Left lung (tissue), 10 donors: ENCODE data around the gene ERCC4. TPM values are rescaled to one million over a fixed set of nuclear protein-coding genes. Genes with fewer than 3 reads are reported as not detected.

Experiments
- ATAC-seq: fragments of 200-7000 bp; cut with Tn5 transposase; one replicate; pipeline ENCODE4 v1.9.1; 2020; ENCODE audit warnings: moderate library complexity
- DNase-seq, 4 donors: peaks; one replicate each; pipeline ENCODE4 v3.0.0-alpha.2; 2013 to 2020
- H3K27ac ChIP-seq, 2 donors: fragments of 200-600 bp; sonication (generic) in 1 of 2; one replicate each; pipeline versions ENCODE4 v1.5.0 to v1.8.0; 2020 to 2021
- H3K27me3 ChIP-seq, 2 donors: fragments of 200-600 bp; sonication (generic) in 1 of 2; one replicate each; pipeline versions ENCODE4 v1.5.0 to v1.8.0; 2020 to 2021
- H3K36me3 ChIP-seq, 2 donors: fragments of 200-600 bp; sonication (generic) in 1 of 2; one replicate each; pipeline versions ENCODE4 v1.5.0 to v1.8.0; 2020 to 2021
- H3K4me1 ChIP-seq, 2 donors: fragments of 200-600 bp; one replicate each; pipeline ENCODE4 v1.8.0; 2021
- H3K4me3 ChIP-seq, 2 donors: fragments of 200-600 bp; sonication (generic) in 1 of 2; one replicate each; pipeline versions ENCODE4 v1.5.0 to v1.8.0; 2020 to 2021; ENCODE audit warnings: mild to moderate bottlenecking in 1 of 2
- H3K9me3 ChIP-seq, 2 donors: fragments of 200-600 bp; sonication (generic) in 1 of 2; one replicate each; pipeline versions ENCODE4 v1.5.0 to v1.8.0; 2020 to 2021
- CTCF ChIP-seq, 2 donors: fragments of 200-600 bp; sonication (generic) in 1 of 2; IDR thresholded peaks; one replicate each; pipeline versions ENCODE4 v1.5.0 to v1.8.0; 2021; ENCODE audit warnings: antibody characterized with exemption in 2 of 2
- intact Hi-C, 2 donors: fragments of 100-400 bp; cut with DNase I; formaldehyde crosslinking; loops; one replicate each; pipeline versions ENCODE4 v1.11.2 to v1.14.2; 2022
- polyA plus RNA-seq, 6 donors: library from polyadenylated mRNA; unstranded; fragments of 120-200 nt; gene quantifications; one replicate each; pipeline ENCODE4 v1.2.1, GENCODE V29; 2013; ENCODE audit not compliant: insufficient read length in 6 of 6
- total RNA-seq, 2 donors: library from RNA; stranded (reverse); fragmentation: NEBNext Ultra II Directional; extraction: Animal tissue kit (Norgen Biotek cat#: 25700); gene quantifications; one replicate each; pipeline ENCODE4 v1.2.1, GENCODE V29; 2021
- donor health status: DM: no; HTN: yes; CAD: no.
- donor health status: DM: no; HTN: no; CAD: no.

ERCC4 gene
- total and polyA plus RNA-seq, 8 donors: 10.7 to 20.1 (median 16.4) TPM

DNA sequence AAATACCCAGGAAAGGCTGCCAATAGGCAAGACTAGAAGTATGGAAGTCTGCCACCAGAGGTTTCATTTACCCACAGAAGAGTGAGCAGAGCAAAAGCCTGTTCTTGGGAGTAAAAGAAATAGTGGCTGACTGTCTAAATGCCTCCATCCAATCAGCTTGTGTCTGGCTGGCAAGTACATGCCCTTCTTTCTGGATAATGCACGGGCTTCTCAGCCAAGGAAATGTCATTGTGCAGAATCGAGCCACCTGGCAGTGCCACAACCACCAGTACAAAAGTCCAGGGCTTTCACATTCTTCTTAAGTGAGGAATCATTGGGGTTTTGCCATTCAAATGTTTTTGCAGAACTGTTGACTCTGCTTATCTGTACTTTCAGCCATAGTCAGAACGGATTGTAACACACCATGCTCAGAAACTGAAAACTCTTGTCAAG, 10.1 kb upstream of the ERCC4 start:
- intact Hi-C loops: no loop called here

DNA sequence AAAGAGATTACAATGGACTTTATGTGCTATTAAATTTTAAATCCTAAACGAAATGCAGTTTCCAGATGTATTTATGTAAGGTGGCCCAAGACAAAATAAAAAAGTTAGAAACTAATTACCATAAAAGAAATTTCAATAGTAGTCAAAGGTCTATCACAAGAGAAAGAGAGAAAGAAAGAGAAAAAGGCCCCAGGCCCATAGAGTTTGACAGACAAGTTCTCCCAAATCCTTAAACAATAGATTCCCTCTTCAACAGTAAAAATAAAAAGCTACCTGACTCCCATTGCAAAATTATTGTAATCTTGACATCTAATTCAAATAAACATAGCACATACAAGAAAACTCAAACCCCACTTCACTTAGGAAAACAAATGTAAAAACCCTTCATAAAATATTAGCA, 8.6 kb upstream of the ERCC4 start:
- TF ChIP-seq CTCF (IDR thresholded peaks at IDR 0.05): no peak
- ATAC-seq: no peak
- Histone ChIP-seq H3K4me3 (no peak overlapping the region), H3K4me1 (no peaks in the 10 kb centered on the region), H3K9me3 (no peaks in the 10 kb centered on the region), H3K36me3 (no peaks in the 10 kb centered on the region), H3K27ac (no peak overlapping the region), H3K27me3 (no peaks in the 10 kb centered on the region)
- no peak for DNase-seq
- intact Hi-C loops: no loop called here

More for the DNA sequence above, 10.1 kb upstream of the ERCC4 start:
- no peak overlapping the region for H3K27ac ChIP-seq
- H3K36me3 ChIP-seq: no peaks in the 10 kb centered on the region
- no peaks in the 10 kb centered on the region for H3K27me3 ChIP-seq
- DNase-seq (peak in 2 of 4 donors; percentile 4 to 16), ATAC-seq (peak; percentile 84)
- no peaks in the 10 kb centered on the region for H3K9me3 ChIP-seq
- TF ChIP-seq CTCF (IDR thresholded peaks at IDR 0.05): no peak
- no peaks in the 10 kb centered on the region for H3K4me1 ChIP-seq
- no peak overlapping the region for H3K4me3 ChIP-seq

GRCh38 chr16:13911871-13912270, 8.1 kb upstream of the ERCC4 start:
- no peaks in the 10 kb centered on the region for H3K27me3 ChIP-seq
- no peak for TF ChIP-seq CTCF (IDR thresholded peaks at IDR 0.05)
- no peaks in the 10 kb centered on the region for H3K4me1 ChIP-seq
- ATAC-seq (no peak), DNase-seq (no peak)
- no peak overlapping the region for H3K27ac ChIP-seq
- intact Hi-C loops: no loop called here
- H3K4me3 ChIP-seq: no peak overlapping the region
- H3K9me3 ChIP-seq: no peaks in the 10 kb centered on the region
- H3K36me3 ChIP-seq: no peaks in the 10 kb centered on the region

- DNase-seq (no peak), ATAC-seq (no peak)
- no peaks in the 10 kb centered on the region for H3K4me1 ChIP-seq
- H3K4me3 ChIP-seq: no peak overlapping the region
- no peaks in the 10 kb centered on the region for H3K9me3 ChIP-seq
- no peak overlapping the region for H3K27ac ChIP-seq
- no peak for TF ChIP-seq CTCF (IDR thresholded peaks at IDR 0.05)
- no peaks in the 10 kb centered on the region for H3K27me3 ChIP-seq
- no peaks in the 10 kb centered on the region for H3K36me3 ChIP-seq
- intact Hi-C loops: no loop called here
These were observed 7.1 kb upstream of the ERCC4 start for GRCh38 chr16:13912891-13913290.

DNA sequence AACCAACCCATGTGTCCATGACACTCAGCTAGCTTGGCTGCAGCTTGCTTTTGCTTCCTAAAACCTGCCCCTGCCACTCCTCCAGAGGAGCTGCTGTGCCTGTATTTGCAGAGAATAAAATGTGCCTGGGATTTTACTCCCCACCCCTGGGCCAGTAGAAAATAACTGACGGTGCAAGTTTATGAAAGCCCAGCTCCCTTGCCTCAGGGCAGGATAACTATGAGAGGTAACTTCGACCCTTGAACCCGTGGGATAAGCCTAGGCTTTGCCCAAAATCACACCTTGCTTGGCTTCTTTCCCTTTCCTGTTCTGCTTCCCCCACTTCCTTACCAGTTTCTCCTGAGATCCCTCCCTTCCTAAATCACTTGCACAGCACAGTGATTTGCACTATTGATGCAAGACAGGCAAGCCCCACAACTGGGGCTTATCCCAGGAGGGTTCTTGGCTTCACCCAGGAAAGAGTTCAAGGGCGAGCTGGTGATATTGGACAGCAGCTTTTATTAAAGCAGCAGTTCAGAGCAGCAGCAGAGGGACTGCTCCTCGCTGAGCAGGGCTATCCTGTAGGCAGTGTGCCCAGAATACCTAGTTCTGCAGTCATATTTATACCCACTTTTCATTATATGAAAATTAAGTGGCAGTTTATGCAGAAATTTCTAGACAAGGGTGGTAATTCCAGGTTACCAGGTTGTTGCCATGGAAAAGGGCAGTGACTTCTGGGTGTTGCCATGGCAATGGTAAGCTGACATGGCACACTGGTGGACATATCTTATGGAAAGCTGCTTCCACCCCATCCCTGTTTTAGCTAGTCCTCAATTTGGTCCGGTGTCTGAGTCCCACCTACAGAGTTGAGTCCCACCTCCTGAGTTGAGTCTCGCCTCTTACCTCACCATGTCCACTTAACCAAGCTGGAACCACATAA, 6.3 kb upstream of the ERCC4 start:
- ATAC-seq (no peak), DNase-seq (no peak)
- H3K4me3 ChIP-seq: no peak overlapping the region
- no peaks in the 10 kb centered on the region for H3K4me1 ChIP-seq
- no peaks in the 10 kb centered on the region for H3K27me3 ChIP-seq
- no peak for TF ChIP-seq CTCF (IDR thresholded peaks at IDR 0.05)
- intact Hi-C loops: no loop called here
- H3K9me3 ChIP-seq: no peaks in the 10 kb centered on the region
- H3K36me3 ChIP-seq: no peaks in the 10 kb centered on the region
- no peak overlapping the region for H3K27ac ChIP-seq
